T follicular helper cell (primary cell): ENCODE data around the gene CAVIN3.

Experiments
- DNase-seq: peaks from one replicate; pipeline ENCODE4 v3.0.0-alpha.2; 2020; ENCODE audit warnings: low read depth

Gene CAVIN3

DNA sequence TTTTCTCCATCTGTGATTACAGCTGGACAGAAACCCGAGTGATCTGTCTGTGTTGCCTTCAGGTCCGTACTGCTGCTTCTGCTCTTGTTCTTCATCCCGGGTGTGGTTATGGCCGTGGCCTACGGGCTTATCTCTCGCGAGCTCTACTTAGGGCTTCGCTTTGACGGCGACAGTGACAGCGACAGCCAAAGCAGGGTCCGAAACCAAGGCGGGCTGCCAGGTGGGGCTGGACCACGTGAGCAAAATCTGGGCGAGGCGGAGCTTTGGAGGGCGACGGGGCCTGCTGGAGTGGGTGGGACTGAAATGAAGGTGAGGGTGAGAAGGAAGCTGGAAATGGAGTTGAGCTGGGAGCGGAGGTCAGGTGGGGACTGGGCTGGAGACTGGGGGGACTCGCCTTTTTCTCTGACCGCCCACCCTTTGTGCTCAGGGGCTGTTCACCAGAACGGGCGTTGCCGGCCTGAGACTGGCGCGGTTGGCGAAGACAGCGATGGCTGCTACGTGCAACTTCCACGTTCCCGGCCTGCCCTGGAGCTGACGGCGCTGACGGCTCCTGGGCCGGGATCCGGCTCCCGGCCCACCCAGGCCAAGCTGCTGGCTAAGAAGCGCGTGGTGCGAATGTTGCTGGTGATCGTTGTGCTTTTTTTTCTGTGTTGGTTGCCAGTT is 49.6 kb downstream of the CAVIN3 start:
- no peak for DNase-seq

- no peak for DNase-seq
These were observed 50.3 kb downstream of the CAVIN3 start for GRCh38 chr11:6269994-6270393.
